HCT116 (cell line): ENCODE data around the gene KIF1A.

ENCODE experiments used
- CTCF ChIP-seq, 3 experiments: fragments of 200-600 bp in 1 of 3; sonication (generic) in 1 of 3; IDR thresholded peaks in 2 of 3; conservative IDR thresholded peaks in 1 of 3; 2 replicates each; pipeline ENCODE4 v1.5.1; 2012 to 2017; ENCODE audit warnings: low read depth in 2 of 3, low read length in 2 of 3, antibody characterized with exemption in 1 of 3, borderline replicate concordance in 1 of 3, control low read depth in 1 of 3, mild to moderate bottlenecking in 1 of 3, mixed read lengths in 1 of 3, mixed run types in 1 of 3, moderate library complexity in 1 of 3; ENCODE audit not compliant: insufficient read depth in 1 of 3
- POLR2A ChIP-seq: IDR thresholded peaks from 2 replicates; pipeline ENCODE4 v1.7.0; 2011; ENCODE audit warnings: borderline replicate concordance; ENCODE audit not compliant: insufficient read depth, insufficient read length; ENCODE audit errors: extremely low read depth

- TF ChIP-seq CTCF (IDR thresholded peaks at IDR 0.05 in 2 of 3, conservative IDR thresholded peaks at IDR 0.05 in 1 of 3; ENCODE audit: borderline replicate concordance in 1 of 3, insufficient read depth in 1 of 3, low read depth in 2 of 3, low read length in 2 of 3) (no peak), POLR2A (no peak)
These were observed 30.0 kb upstream of the KIF1A start for GRCh38 chr2:240850026-240850425.
